ENCODE results near the gene SLC1A6.
"Not testable (repeated sequence)": the region's sequence is repeated elsewhere in the genome, so short reads cannot be mapped to it uniquely, and the experiment has no call there.

Gene SLC1A6

DNA sequence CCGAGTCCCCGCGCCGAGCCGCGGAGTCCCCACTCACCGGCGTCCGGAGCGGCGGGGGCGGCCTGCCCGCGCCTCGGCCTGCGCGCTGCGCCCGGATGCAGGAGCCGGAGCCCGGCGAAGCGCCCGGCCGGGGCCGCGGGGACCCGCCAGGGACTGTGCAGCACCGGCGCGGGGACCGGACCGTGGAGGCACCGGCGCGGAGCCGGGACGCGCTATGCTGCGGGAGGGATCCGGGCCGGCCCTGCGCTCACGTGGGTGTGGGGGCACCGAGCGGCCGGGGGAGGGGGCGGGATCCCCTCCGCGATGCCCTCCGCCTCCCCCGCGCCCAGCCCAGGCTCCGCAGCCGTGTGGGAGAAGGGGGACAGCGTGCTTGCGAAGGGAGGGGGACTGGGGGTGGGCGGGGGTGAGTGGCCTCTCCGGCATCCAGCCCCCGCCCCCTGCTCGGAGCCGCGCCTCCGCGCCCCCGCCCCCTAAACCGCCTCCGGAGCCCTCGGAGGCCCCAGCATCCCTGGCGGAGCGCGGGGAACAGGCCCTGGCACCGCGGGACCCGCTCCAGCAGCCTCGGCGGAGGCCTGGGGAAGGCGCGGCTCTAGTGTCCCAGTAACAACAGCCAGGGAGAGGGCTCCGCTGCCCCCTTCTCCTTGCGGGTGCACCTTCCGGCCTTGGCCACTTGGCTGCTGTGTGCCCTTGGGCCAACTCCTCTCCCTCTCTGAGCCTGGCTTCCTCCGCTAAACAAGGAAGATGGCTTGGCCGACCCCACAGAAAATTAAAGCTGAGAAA, at the start of gene SLC1A6:
SLC1A6 (minus strand) TSS at position 389 of the 780 bp plus-strand sequence. CDS start 6,954 bp downstream, outside the sequence.
- no peak for DNase-seq (ENCODE audit: low spot score)

DNA sequence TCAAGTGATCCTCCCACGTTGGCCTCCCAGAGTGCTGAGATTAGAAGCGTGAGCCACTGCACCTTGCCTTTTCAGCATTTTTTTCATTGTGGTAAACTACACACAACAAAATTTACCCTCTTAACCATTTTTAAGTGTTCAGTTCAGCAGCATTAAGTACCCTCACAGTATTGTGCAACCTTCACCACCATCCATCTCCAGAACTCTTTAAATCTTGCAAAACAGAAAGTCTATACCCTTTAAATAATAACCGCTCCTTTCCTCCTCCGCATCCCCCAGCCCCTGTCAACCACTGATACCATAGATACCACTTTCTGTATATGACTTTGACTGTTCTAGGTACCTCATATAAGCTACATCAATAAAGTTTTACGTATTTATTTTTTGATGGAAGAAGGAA, 48.8 kb upstream of the SLC1A6 start:
- DNase-seq (ENCODE audit: low spot score) = no peak

DNA sequence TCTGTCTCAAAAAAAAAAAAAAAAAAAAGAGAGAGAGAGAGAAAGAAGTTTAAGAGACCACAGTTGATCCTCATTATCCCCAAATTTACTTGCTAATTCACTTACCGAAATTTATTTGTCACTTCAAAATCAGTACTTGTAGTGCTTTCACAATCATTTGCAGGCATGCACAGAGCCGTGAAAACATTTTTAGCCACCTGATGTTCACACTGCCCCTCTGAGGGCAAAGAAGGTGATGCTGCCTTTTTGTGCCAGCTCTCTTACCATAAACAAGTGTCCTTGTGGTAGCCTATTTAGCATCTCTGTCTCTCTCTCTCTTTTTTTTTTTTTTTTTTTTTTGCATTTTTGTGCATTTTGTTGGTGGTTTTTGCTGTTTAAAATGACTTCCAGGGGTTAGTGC, 45.6 kb upstream of the SLC1A6 start:
- no peak for DNase-seq (ENCODE audit: low spot score)

DNA sequence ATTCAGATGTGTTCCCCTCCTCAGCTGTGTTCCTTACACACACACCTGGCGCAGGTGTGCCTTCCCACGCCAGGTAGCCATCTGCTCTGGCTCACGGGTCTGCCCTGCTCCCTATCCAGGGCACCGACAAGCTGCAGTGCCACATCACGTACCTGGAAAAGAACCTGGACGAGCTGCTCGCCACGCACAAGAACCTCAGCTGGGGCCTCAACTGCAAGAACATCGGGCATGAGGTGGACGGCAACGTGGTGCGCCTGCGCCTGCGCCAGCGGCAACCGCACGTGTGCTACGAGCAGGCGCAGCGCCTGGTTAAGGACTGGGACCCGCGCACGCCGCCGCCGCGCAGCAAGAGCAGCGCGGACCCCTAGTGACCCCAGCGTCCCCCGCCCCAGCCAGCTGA, 43.1 kb upstream of the SLC1A6 start:
- no peak for DNase-seq (ENCODE audit: low spot score)

DNA sequence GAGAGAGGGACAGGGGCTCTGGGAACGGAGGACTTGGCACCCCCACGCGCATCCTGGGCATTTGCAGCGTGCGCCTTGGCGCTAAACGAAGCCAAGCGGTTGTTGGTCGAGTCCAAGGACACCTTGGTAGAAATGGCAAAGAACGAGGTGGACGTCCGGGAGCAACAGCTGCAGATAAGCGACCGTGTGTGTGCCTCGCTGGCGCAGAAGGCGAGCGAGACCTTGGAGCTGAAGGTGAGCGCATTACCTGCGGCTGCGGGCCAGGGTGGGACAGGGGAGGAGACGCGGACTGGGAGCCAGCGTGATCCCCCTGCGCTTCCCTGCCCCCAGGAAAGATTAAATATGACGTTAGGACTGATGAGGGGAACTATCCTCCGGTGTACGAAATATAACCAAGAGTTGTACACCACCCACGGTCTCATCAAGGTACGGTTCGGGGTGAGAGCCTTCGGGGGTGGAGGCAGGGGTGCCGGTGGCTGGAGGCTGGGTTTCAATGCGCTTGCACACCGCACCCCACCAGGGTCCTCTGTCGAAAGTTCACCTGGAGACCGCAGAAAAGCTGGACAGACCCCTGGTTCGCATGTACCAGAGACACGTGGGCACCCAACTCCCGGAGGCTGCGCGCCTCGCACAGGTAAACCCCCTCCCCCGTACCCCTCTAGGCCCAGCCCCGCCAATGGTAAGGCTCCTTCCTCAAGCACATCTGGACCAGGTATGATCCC, 41.8 kb upstream of the SLC1A6 start:
- no peak for DNase-seq (ENCODE audit: low spot score)

DNA sequence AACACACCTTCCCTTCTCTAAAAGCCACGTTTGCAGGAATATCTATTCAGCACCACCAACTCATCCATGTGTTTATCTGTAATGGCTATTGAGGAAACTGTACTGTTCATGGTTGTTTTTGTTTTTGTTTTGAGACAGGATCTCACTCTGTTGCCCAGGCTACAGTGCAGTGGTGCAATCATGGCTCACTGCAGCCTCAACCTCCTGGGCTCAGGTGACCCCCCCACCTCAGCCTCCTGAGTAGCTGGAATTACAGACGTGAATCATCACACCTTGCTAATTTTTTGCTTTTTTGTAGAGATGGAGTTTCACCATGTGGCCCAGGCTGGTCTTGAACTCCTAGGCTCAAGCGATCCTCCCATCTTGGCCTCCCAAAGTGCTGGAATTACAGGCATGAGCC, 39.2 kb upstream of the SLC1A6 start:
- not testable (repeated sequence) for DNase-seq (ENCODE audit: low spot score)

DNA sequence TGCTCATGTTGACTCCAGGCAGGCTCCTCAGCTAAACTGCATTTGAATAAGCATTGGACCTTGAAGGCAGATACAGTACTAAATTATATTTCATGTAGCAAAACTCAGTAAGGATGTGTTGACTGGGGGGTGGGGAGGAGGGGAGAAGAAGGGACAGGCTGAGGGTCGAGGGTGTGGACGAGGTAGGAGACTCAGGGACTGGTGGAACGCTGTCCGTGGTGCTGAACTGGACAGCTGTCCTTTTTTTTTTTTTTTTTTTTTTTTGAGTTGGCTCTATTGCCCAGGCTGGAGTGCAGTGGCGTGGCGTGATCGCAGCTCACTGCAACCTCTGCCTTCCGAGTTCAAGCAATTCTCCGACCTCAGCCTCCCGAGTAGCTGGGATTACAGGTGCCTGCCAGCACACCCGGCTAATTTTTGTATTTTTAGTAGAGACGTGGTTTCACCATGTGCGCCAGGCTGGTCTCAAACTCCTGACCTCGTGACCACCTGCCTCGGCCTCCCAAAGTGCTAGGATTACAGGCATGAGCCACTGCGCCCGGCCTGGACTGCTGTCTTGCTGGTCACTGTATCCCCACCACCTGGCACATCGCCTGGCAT, 36.4 kb upstream of the SLC1A6 start:
- DNase-seq (ENCODE audit: low spot score) = no peak

DNA sequence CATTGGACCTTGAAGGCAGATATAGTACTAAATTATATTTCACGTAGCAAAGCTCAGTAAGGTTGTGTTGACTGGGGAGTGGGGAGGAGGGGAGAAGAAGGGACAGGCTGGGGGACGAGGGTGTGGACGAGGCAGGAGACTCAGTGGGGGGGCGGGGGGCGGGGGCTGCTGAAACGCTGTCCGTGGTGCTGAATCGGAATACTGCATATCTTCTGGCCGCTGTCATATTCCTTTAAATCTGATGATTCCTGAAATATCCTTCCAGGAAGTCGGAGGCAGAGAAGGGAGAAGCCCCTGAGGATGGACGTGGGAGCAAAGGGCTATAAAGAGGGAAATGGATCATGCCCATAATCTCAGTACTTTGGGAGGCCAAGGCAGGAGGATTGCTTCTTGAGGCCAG, 34.9 kb upstream of the SLC1A6 start:
- DNase-seq (ENCODE audit: low spot score) = no peak

DNA sequence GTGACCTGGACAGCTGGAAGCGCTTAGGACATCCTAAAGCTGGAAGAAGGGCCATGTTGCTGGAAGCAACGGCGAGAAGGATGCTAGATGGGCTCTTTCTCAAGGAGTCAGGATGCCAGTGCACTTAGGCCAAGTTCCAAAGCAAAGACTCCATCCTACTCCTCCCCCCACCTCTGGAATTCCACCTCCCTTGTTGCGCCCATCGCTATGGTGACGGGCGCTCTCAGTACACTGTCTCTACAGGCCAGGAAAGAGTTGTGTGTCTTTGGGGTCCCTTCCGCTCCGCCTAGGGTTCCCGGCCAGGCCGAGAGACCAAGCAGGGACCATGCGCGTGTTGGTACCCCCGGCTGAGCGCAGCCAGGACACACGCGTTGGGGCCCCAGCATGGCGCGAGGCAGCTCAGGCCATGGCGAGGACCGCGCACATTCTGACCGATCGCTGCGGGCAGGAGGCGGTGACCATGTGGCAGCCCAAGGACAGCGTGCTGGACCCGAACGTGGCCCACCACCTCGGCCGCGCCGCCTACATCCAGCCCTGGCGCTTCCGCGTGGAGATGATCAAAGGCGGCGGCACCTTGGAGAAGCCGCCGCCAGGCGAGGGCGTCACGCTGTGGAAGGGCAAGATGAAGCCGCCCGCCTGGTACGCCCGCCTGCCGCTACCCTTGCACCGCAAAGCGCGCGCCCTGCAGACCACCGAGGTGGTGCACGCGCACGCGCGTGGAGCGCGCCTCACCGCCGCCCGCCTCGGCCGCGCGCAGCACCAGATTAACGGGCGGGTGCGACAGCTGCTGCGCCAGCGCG, 31.0 kb upstream of the SLC1A6 start:
- DNase-seq (ENCODE audit: low spot score) = no peak

DNA sequence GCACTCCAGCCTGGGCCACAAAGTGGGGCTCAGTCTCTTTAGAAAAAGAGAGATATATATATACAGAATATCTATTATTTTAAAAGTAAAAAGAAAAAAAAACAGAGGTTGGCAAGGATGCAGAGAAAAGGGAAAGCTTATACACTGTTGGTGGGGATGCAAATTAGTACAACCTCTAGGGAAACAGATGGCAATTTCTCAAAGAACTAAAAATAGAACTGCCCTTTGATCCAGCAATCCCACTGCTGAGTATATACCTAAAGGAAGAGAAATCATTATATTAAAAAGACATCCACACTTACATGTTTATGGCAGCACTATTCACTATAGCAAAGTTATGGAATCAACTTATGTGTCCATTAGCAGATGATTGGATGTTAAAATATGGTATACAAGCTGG, 28.6 kb upstream of the SLC1A6 start:
- DNase-seq (ENCODE audit: low spot score) = no peak

DNA sequence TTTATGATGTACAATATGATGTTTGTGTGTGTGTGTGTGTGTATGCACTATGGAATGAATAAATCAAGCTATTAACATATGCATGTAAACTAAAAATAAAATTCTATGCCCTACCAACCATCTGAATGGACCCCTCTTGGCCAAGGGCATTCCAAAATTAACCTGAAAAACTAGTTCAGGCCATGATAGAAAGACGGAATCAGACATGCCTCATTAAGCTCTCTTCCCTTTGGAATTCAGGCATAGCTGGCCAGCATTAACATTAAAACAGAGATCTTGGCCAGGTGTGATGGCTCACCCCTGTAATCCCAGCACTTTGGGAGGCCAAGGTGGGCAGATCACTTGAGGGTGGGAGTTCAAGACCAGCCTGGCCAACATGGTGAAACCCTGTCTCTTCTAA, 18.3 kb upstream of the SLC1A6 start:
- no peak for DNase-seq (ENCODE audit: low spot score)

DNA sequence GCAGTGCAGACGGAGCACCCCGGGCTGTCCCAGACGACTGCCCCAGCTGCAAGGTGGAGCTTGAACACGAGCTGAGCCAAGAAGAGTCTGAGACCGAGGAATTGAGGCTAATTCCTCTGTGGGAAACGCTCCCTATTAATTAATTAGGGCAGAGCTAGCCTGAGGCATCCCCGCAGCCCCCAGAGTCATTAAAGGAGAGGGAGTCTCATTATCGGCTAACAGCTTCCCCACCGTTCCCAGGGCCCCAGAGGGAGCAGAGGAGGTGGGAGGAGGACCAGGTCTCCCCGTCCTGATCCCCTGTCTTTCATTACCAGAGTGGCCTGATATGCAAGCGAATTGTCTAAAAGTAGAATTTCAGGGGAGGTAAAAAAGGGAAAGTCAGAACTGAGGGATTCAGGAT, 13.1 kb upstream of the SLC1A6 start:
- DNase-seq (ENCODE audit: low spot score) = no peak

DNA sequence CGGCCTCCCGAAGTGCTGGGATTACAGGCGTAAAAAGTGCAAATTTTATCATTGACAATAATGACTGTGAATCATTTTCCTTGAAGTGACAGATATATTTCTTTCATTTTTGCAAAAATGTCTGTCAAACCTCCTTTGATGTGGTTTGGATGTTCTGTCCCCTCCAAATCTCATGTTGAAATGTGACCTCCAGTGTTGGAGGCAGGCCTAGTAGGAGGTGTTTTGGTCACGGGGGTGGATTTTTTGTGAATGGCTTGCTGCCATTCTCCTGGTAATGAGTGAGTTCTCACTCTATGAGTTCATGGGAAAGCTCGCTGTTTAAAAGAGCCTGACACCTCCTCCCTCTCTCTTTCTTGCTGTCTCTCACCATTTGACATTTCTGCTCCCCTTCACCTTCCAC, 5.5 kb upstream of the SLC1A6 start:
- no peak for DNase-seq (ENCODE audit: low spot score)

DNA sequence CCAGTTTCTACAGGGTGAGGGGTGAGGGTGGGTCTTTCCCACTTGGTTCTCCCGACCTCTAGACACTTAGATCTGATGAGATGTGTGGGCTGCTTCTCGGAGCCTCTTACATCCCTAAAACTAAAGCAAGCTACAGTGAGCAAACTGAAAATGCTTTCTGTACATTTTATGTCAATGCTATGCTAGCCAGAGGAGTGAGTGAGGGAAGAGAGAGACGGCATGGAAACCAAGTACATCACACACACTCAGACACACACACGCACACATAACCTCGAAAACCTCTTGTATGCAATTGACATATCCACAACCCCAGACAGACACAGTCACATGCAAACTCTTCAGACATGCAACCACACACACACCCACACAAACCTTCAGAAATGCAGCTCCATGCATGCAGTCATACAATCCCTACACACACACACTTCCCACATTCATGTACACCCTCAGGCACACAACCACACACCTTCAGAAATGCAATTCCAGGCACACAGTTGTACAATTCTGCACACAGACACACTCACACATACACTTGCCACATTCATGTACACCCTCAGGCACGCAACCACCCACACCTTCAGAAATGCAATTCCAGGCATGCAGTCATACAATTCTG, 1.4 kb downstream of the SLC1A6 start:
- no peak for DNase-seq (ENCODE audit: low spot score)

DNA sequence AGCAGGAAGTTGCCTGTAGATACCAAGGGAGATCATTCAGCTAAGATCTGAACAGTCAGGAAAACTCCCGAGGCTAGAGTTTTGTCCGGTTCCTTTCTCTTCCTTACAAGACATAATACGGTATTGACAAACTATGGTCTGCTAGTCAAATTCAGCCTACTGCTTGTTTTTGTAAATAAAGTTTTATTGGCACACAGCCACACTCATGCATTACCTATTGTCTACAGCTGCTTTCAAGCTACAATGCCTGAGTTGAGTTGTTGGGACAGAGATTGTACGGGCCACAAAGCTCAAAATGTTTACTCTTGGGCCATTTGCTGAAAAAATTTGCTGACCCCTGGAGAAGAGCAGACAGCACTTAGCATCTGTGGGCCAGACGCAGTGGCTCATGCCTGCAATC, 2.5 kb downstream of the SLC1A6 start:
- DNase-seq (ENCODE audit: low spot score) = no peak

DNA sequence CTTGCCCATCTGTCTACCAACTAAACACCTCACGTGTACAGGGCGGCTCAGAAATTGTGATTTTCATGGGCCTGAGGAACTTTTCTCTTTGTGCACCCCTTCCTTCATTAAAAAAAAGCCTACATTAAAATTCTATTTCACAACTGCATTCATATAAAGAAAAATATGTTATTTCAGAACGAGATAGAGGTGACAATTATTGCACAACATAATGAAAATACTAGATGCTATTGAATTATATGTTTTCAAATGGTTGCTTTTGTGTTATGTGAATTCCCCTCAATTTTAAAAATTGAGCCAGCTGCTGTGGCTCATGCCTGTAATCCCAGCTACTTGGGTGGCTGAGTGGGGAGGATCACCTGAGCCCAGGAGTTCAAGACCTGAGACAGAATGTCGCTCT, 5.2 kb downstream of the SLC1A6 start:
- DNase-seq (ENCODE audit: low spot score) = no peak

DNA sequence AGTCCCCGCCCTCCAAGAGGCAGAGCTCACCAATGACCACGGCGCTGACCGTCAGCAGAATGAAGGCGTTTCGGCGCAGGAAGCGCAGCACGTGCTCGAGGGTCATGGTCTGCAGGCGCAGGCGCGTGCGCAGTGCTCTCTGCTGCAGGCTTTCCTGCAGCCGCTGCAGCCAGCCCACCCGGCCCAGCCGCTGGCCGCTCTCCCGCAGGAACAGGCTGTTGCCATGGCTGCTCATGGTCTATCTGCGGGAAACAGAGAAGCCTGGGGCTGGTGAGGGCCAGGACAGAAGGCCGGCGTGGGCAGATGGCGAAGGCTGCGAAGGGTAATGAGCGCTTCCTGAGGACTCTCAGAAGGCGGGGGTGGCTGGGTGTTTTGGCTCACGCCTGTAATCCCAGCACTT, 7.0 kb downstream of the SLC1A6 start:
- peak; percentile 29 for DNase-seq (ENCODE audit: low spot score)

DNA sequence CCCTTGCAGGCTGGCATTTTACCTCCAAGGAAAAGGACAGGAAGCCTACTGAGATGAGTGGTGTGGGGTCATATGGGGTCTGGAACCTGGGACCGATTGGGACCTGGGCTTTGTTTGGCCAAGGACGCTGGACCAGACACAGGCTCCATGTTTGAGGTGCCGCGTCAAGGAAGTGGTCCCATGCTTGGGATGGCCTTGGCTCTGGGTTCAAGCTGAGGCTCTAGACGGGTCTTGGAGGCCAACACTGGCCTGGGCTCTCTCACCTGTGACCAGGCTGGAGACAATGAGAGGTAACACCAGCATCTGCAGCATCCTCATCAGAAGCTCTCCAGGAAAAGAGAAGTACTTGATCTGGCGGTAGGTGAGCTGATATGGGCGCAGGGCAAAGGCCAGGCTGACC, 8.2 kb downstream of the SLC1A6 start:
- no peak for DNase-seq (ENCODE audit: low spot score)

DNA sequence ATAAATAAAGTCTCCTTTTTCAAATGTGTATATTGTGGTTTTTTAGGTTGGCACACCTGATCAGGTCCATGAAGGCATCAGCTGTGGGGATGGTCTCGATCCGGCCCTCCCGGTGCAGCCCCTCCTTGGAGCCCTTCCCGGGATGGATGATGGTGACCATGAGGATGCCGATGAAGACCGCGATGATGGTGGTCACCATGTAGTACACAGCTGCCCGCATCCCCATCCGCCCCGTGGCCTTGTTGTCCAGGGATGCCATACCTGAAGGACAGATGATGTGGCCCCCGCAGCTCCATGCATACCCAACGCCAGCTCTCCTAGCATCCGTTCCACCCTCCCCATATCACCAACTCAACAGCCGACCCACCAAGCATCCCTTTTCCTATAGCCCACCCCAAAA, 11.4 kb downstream of the SLC1A6 start:
- DNase-seq (ENCODE audit: low spot score) = no peak

DNA sequence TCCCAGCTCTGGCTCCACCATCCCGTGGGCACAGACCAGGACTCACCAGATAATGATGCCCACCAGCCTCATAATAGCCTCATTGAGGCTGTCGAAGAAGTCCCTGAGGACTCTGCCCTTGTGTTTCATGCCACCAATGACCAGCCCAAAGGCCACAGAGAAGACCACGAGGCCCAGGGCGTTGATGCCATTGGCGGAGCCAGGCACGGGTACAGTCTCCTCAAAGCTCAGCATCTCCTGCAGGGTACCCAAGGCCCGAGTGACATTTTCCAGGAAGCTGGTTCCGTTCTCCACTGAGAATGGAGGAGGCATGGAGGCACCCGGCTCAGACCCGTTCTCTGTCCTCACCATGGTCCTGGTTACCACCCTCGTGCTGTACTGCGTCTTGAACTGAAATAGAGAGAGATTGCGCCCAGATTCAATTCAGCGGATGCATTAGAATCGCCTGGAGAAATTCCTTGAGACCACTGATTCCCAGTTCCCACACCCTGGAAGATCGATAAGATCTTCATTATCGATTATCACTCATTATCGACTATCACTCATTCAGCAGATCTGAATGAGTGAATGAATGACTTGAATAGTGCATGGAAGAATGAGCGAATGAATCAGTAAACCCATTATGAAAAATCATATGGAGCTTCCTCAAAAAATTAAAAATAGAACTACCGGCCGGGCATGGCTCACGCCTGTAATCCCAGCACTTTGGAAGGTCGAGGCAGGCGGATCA, 17.5 kb downstream of the SLC1A6 start:
- DNase-seq (ENCODE audit: low spot score) = no peak

DNA sequence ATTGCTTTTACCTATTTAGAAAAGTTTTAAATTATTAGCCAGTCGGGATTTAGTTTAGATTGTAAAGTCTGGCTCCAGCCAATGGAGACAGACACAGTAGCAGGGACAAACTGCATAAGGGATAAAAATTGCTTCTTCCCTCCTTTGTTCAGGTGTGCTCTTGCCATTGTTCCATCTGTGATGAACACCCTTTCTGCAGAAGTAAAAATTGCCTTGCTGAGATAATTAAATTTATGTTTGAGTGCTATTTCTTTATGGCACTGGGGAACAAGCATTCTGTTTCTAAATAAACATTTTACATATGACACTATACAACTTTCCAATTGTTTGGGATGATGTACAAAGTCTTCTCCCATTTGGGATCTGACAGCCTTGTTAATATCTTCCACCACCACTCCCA, 20.4 kb downstream of the SLC1A6 start:
- no peak for DNase-seq (ENCODE audit: low spot score)

All from Ammon's horn (tissue), 1 donor.